ENCODE data around the gene POLR2L. TPM values are rescaled to one million over a fixed set of nuclear protein-coding genes. Genes with fewer than 3 reads are reported as not detected.

POLR2L gene
- total RNA-seq, 2 donors from 2014 or later = 64.5 to 91.1 TPM

GRCh38 chr11:876545-876944 lies 34.2 kb upstream of the POLR2L start:
- DNase-seq (ENCODE audit: low spot score) = no peak
- intact Hi-C loops (cut with DNase I) = no loop called here
- no peaks in the 10 kb centered on the region for H3K4me1 ChIP-seq (replicated peaks)

GRCh38 chr11:875769-876301 lies 33.5 kb upstream of the POLR2L start:
- TF ChIP-seq, protein P1, sequence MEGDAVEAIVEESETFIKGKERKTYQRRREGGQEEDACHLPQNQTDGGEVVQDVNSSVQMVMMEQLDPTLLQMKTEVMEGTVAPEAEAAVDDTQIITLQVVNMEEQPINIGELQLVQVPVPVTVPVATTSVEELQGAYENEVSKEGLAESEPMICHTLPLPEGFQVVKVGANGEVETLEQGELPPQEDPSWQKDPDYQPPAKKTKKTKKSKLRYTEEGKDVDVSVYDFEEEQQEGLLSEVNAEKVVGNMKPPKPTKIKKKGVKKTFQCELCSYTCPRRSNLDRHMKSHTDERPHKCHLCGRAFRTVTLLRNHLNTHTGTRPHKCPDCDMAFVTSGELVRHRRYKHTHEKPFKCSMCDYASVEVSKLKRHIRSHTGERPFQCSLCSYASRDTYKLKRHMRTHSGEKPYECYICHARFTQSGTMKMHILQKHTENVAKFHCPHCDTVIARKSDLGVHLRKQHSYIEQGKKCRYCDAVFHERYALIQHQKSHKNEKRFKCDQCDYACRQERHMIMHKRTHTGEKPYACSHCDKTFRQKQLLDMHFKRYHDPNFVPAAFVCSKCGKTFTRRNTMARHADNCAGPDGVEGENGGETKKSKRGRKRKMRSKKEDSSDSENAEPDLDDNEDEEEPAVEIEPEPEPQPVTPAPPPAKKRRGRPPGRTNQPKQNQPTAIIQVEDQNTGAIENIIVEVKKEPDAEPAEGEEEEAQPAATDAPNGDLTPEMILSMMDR (IDR thresholded peaks at IDR 0.05) = no peak
- TF ChIP-seq POLR2AphosphoS5 (IDR thresholded peaks at IDR 0.05) = no peak
- no peak for TF ChIP-seq POLR2A (IDR thresholded peaks at IDR 0.05)
- Histone ChIP-seq H3K27me3 (replicated peaks; ENCODE audit: insufficient read depth) (no peaks in the 10 kb centered on the region), H3K36me3 (no peaks in the 10 kb centered on the region), H3K27ac (no peak overlapping the region), H3K4me1 (replicated peaks) (no peaks in the 10 kb centered on the region), H3K4me3 (no peak overlapping the region), H3K9me3 (no peaks in the 10 kb centered on the region)
- WGBS = 89% methylated on average over 21 of the region's 21 CpGs
- DNase-seq (ENCODE audit: low spot score) = no peak
- intact Hi-C loops (cut with DNase I) = no loop called here

More at GRCh38 chr11:876545-876944, 34.2 kb upstream of the POLR2L start:
- no peaks in the 10 kb centered on the region for H3K36me3 ChIP-seq
- 67% methylated on average over 12 of the region's 12 CpGs for WGBS
- no peak overlapping the region for H3K27ac ChIP-seq
- TF ChIP-seq POLR2AphosphoS5 (IDR thresholded peaks at IDR 0.05) = no peak
- TF ChIP-seq, protein P1 (IDR thresholded peaks at IDR 0.05) = no peak
- TF ChIP-seq POLR2A (IDR thresholded peaks at IDR 0.05) = no peak
- H3K27me3 ChIP-seq (replicated peaks; ENCODE audit: insufficient read depth) = no peaks in the 10 kb centered on the region
- H3K4me3 ChIP-seq = no peak overlapping the region
- H3K9me3 ChIP-seq = no peaks in the 10 kb centered on the region

- intact Hi-C loops (cut with DNase I) = no loop called here
- no peak for DNase-seq (ENCODE audit: low spot score)
- 84% methylated on average over 16 of the region's 16 CpGs for WGBS
- no peaks in the 10 kb centered on the region for H3K36me3 ChIP-seq
- TF ChIP-seq, protein P1 (IDR thresholded peaks at IDR 0.05) = no peak
- TF ChIP-seq POLR2A (IDR thresholded peaks at IDR 0.05) (no peak), POLR2AphosphoS5 (IDR thresholded peaks at IDR 0.05) (no peak)
- H3K9me3 ChIP-seq = no peaks in the 10 kb centered on the region
- H3K27ac ChIP-seq = no peak overlapping the region
- no peaks in the 10 kb centered on the region for H3K4me1 ChIP-seq (replicated peaks)
- no peaks in the 10 kb centered on the region for H3K27me3 ChIP-seq (replicated peaks; ENCODE audit: insufficient read depth)
- no peak overlapping the region for H3K4me3 ChIP-seq
Observed at GRCh38 chr11:875203-875602, 32.9 kb upstream of the POLR2L start.

DNA sequence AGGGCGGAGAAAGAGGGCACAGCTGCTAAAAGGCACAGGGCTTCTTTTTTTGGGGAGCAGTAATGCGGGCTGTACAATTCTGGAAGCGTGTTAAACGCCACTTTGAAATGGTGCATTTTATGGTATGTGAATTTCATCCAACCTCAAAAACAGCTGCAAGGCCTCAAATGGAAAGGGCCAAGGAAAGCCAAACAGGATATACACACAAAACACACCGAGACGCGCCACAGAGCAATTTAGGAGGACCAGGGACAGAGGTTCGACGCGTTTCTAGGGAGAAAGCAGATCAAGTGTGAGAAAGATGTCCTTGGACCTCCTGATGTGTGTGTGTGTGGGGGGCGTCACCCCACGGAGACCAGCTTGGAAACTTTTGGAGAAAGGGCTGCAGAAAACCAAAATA lies 31.4 kb upstream of the POLR2L start:
- DNase-seq (ENCODE audit: low spot score) = no peak
- TF ChIP-seq, protein P1 (IDR thresholded peaks at IDR 0.05) = no peak
- TF ChIP-seq POLR2A (IDR thresholded peaks at IDR 0.05) = no peak
- no peak for TF ChIP-seq POLR2AphosphoS5 (IDR thresholded peaks at IDR 0.05)

GRCh38 chr11:872799-873198 lies 30.5 kb upstream of the POLR2L start:
- H3K9me3 ChIP-seq = no peaks in the 10 kb centered on the region
- intact Hi-C loops (cut with DNase I) = no loop called here
- H3K27me3 ChIP-seq (replicated peaks; ENCODE audit: insufficient read depth) = no peaks in the 10 kb centered on the region
- no peak for DNase-seq (ENCODE audit: low spot score)
- H3K4me3 ChIP-seq = no peak overlapping the region
- 90% methylated on average over 9 of the region's 9 CpGs for WGBS
- TF ChIP-seq POLR2A (IDR thresholded peaks at IDR 0.05) = no peak
- TF ChIP-seq, protein P1 (IDR thresholded peaks at IDR 0.05) = no peak
- no peak for TF ChIP-seq POLR2AphosphoS5 (IDR thresholded peaks at IDR 0.05)
- H3K27ac ChIP-seq = no peak overlapping the region
- no peaks in the 10 kb centered on the region for H3K36me3 ChIP-seq
- H3K4me1 ChIP-seq (replicated peaks) = no peaks in the 10 kb centered on the region

More for the DNA sequence above, 31.4 kb upstream of the POLR2L start:
- 60% methylated on average over 12 of the region's 12 CpGs for WGBS
- intact Hi-C loops (cut with DNase I) = no loop called here
- no peaks in the 10 kb centered on the region for H3K4me1 ChIP-seq (replicated peaks)
- no peaks in the 10 kb centered on the region for H3K36me3 ChIP-seq
- no peak overlapping the region for H3K4me3 ChIP-seq
- H3K9me3 ChIP-seq = no peaks in the 10 kb centered on the region
- H3K27me3 ChIP-seq (replicated peaks; ENCODE audit: insufficient read depth) = no peaks in the 10 kb centered on the region
- no peak overlapping the region for H3K27ac ChIP-seq
